Measurements from ENCODE around the gene CDK5RAP1.

CDK5RAP1 gene

GRCh38 chr20:33337119-33337518, 64.2 kb downstream of the CDK5RAP1 start:
- DNase-seq (ENCODE audit: low read depth in 2 of 3, low spot score in 1 of 3), result no peak

- no peak for DNase-seq (ENCODE audit: low read depth in 2 of 3, low spot score in 1 of 3)
These were observed 64.9 kb downstream of the CDK5RAP1 start for GRCh38 chr20:33336375-33336774.

GRCh38 chr20:33334111-33334510, 67.2 kb downstream of the CDK5RAP1 start:
- DNase-seq (ENCODE audit: low read depth in 2 of 3, low spot score in 1 of 3), result no peak

GRCh38 chr20:33333616-33334015, 67.7 kb downstream of the CDK5RAP1 start:
- no peak for DNase-seq (ENCODE audit: low read depth in 2 of 3, low spot score in 1 of 3)

GRCh38 chr20:33332905-33333456, 68.3 kb downstream of the CDK5RAP1 start:
- no peak for DNase-seq (ENCODE audit: low read depth in 2 of 3, low spot score in 1 of 3)

GRCh38 chr20:33328157-33329137, 72.9 kb downstream of the CDK5RAP1 start:
- DNase-seq (ENCODE audit: low read depth in 2 of 3, low spot score in 1 of 3), result no peak

- DNase-seq (ENCODE audit: low read depth in 2 of 3, low spot score in 1 of 3), result no peak
These were observed 76.0 kb downstream of the CDK5RAP1 start for GRCh38 chr20:33325350-33325749.

GRCh38 chr20:33323236-33323635, 78.1 kb downstream of the CDK5RAP1 start:
- DNase-seq (ENCODE audit: low read depth in 2 of 3, low spot score in 1 of 3), result no peak

GRCh38 chr20:33322456-33322855, 78.9 kb downstream of the CDK5RAP1 start:
- DNase-seq (ENCODE audit: low read depth in 2 of 3, low spot score in 1 of 3), result no peak

- DNase-seq (ENCODE audit: low read depth in 2 of 3, low spot score in 1 of 3), result no peak
These were observed 81.3 kb downstream of the CDK5RAP1 start for GRCh38 chr20:33320006-33320405.

- DNase-seq (ENCODE audit: low read depth in 2 of 3, low spot score in 1 of 3), result no peak
These were observed 83.3 kb downstream of the CDK5RAP1 start for GRCh38 chr20:33318096-33318429.

GRCh38 chr20:33317424-33318095, 83.8 kb downstream of the CDK5RAP1 start:
- DNase-seq (ENCODE audit: low read depth in 2 of 3, low spot score in 1 of 3), result no peak

- no peak for DNase-seq (ENCODE audit: low read depth in 2 of 3, low spot score in 1 of 3)
These were observed 84.4 kb downstream of the CDK5RAP1 start for GRCh38 chr20:33316958-33317357.

- DNase-seq (ENCODE audit: low read depth in 2 of 3, low spot score in 1 of 3), result no peak
These were observed 85.0 kb downstream of the CDK5RAP1 start for GRCh38 chr20:33316343-33316742.

GRCh38 chr20:33313686-33314314, 87.5 kb downstream of the CDK5RAP1 start:
- DNase-seq (ENCODE audit: low read depth in 2 of 3, low spot score in 1 of 3), result no peak

- DNase-seq (ENCODE audit: low read depth in 2 of 3, low spot score in 1 of 3), result no peak
These were observed 88.7 kb downstream of the CDK5RAP1 start for GRCh38 chr20:33312583-33312982.

GRCh38 chr20:33311996-33312395, 89.3 kb downstream of the CDK5RAP1 start:
- no peak for DNase-seq (ENCODE audit: low read depth in 2 of 3, low spot score in 1 of 3)

- DNase-seq (ENCODE audit: low read depth in 2 of 3, low spot score in 1 of 3), result no peak
These were observed 90.3 kb downstream of the CDK5RAP1 start for GRCh38 chr20:33311011-33311410.

- DNase-seq (ENCODE audit: low read depth in 2 of 3, low spot score in 1 of 3), result no peak
These were observed 90.9 kb downstream of the CDK5RAP1 start for GRCh38 chr20:33310327-33310899.

- DNase-seq (ENCODE audit: low read depth in 2 of 3, low spot score in 1 of 3), result no peak
These were observed 91.7 kb downstream of the CDK5RAP1 start for GRCh38 chr20:33309631-33310030.

Measured in stimulated activated CD4-positive, alpha-beta T cell treated with anti-CD3 and anti-CD28 coated beads, Interleukin-12 subunit alpha, Interleukin-12 subunit beta, amount 100 ng/mL, for 48 hours (primary cell).